HK-2 (cell line): ENCODE data around the gene HMSD.

Source experiments
- DNase-seq: peaks from one replicate; pipeline ENCODE4 v3.0.0-alpha.2; 2018; ENCODE audit not compliant: unreplicated experiment

Gene HMSD

DNA sequence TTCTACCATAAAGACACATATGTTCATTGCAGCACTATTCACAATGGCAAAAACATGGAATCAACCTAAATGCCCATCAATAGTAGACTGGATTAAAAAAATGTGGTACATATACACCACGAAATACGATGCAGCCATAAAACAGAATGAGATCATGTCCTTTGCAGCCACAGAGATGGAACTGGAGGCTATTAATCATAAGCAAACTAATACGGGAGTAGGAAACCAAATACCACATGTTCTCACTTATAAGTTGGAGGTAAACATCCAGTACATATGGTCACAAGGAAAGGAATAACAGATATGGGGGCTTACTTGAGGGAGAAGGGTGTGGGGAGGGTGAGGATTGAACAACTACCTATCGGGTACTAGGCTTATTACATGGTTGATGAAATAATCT is 7.7 kb downstream of the HMSD start:
- no peak for DNase-seq

DNA sequence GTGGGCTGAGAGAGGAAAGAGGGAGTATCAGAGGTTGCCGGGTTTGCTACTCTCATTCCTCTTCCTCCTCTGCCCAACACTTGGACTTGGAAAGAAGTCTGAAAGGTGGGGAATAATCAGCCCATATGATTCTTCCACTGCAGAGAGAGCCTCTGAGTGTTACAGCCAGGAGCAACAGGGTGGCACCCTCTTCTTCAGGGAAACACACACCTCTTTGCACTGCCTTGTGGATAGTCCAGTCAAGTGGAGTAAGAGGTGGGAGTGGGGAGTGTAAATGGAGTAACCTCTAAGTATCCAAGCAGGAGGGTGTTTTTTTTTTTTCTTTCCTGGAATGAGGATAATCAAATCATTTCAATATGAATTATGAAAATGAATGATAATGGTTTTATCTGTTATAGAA is 11.8 kb downstream of the HMSD start:
- DNase-seq = no peak

DNA sequence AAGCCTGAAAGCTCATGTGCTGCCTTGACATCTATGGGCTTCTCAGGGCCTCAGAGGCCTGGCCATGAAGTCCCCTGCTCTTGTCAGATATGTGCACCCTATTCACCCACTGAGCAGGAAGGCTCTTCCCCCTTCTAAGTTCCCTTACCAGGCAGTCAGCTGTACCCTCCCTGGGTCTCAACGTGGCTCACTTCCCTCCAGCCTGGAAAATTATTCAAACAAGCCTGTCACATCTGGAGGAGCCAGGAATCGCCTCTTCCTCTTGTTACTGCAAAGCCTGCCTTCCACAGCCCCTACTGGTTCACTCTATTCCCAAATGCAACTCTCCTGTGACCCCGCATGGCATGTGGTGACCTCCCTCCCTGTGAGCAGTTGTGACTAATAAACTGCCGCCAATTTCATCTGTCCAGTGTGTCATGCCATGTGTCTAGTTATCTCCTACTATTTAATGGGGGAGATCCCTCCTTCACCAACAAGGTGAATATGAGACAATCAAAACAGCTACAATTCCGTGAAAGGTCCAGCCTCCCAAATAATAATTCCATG is 12.4 kb downstream of the HMSD start:
- DNase-seq = no peak

DNA sequence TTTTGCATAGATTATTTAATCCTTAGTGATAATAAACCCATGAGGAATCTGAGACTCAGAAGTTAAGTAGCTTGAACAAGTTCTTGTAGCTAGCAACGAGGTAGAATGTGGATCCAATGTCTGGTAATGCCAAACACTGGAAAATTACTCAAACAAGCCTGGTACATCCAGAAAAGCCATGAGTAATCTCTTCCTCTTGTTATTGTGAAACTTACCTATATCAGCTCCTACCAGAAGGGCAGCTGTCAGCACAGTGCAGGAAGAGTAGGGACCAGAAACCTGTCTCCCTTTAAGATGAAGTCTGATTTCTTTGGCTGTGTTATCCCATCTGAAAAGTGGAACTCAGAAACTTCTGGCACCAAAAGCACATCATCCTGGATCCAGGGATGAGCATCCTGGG is 13.0 kb downstream of the HMSD start:
- no peak for DNase-seq

DNA sequence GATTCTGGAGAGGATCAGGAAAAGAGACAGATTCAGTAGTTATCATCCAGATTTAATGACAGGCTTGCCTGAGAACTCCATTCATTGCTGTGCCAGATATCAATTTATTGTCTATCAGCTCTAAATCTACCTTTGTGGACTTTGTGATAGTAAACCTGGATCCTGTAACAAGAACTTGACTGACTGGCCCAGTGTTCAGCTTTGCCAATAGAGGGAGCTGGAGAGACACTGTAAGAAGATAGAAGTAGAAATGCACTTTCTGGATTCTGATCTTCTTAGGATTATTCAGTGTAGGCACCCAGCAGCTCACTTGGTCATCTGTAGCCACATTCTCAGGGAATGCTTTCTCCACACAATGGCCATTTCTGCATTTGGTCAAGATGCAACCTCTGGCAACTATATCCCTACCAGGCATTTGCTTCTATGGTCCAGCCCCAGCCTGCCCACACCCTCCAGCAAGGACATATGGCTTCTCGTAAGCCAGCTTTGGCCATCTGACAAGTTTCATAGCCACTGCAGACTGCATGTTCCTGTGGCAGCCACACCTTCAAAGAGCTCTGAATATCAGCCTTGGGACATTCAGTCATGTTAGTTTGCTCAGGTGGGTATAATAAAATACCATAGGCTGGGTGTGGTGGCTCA is 14.6 kb downstream of the HMSD start:
- peak; percentile 8 for DNase-seq

DNA sequence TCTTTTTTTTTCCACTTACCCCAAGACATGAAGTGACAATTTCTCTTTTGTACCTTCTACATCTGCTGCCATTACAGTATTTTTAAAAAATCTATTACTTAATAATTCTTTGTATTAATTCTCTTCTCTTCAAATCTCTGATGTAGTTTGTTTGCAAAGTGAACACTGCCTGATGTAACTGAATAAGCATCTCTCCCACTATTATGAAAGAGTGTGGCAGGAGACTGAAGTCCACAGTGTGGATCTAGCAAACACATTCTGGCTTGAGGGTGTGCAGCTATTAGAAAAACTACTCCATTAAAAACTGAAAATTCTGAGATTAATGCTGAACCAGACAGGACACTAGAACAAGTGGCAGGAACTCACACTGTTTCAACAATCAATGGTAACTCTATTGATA is 15.8 kb downstream of the HMSD start:
- no peak for DNase-seq

DNA sequence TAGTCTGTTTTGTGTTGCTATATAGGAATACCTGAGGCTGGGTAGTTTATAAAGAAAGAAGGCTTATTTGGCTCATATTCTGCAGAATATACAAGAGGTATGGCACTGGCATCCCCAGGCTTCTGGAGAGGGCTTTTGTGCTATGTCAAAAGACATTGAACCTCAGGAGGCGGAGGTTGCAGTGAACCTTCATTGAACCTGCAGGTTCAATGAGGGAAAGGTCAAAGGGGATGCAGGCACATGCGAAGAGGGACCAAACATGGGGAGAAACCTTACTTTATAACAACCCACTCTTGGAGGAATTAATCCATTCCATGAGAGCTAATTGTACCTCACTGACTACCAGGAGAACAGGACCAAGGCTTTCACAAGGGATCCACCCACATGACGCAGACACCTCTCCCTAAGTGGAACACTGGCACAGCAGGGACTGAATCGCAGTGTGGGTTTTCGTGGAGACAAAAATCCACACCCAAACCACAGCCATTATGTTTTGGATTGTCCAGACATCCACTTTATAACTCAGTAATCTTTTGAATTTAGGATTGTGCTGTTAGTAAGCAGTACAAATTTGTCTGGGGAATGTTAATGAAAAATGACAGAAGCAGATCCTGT is 16.7 kb downstream of the HMSD start:
- DNase-seq = no peak

DNA sequence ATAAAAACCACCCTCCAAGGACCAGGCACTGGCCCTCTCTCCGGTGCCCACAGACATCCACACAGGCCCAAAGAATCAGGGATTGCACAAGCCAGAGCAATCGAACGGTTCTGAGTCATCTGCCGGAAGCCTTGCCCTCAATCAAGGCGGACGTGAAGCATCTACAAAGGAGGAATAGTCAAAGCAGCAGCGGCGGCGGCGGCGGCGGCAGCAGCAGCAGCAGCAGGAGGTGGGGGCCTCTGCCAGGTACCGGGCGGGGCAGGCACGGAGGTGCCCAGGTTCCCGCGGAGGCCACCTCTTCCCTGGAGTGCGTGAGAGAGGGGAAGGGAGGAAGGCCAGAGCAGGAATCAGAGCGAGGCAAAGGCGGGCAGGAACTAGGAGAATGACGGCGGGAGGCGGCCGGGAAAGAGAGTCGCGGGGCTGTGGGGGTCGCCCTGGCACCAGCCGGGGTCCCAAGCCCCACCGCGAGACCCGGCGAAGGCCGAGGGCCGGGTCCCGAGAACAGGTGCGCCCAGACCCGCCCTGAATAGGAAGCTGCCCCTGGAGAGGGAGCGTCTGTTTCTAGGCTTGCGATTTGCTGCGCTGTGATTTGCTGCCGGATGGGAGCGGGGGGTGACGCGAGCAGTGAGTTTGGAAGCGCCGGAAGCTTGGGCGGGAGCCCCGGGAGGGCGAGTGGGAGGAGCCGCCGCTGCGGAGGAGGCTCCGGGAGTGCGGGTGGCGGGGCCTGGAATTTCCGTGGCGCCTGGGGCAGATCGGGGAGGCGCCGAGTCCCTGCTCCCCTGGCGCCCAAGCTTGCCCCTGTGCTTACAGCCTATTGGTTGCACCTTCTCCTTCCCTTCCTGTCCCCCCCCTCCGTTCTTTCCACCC is 21.1 kb downstream of the HMSD start, which contains the start of gene SERPINB8:
SERPINB8 (plus strand) TSS at position 140 of the 867 bp plus-strand sequence. CDS start 8,228 bp downstream, outside the sequence.
- peak; percentile 90 for DNase-seq

DNA sequence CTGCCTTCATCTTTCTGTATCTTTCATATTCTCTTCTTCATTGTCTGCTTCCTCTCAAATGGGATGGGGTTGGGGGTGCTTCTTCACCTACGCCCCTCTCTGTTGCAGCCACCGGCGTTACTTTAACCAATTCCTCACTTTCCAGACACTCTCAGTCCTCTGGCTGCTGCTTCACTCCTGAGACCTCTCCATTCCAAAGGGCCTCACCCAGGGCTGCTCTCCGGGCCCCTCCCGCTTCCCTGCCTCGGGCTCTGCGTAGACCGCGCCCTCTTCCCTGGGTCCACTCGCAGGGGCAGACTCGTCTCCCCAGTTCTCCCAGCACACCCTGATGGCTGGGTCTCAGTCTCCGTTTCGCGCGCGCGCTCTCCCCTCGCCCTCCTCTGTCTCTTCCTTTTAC is 21.7 kb downstream of the HMSD start:
- DNase-seq = no peak

DNA sequence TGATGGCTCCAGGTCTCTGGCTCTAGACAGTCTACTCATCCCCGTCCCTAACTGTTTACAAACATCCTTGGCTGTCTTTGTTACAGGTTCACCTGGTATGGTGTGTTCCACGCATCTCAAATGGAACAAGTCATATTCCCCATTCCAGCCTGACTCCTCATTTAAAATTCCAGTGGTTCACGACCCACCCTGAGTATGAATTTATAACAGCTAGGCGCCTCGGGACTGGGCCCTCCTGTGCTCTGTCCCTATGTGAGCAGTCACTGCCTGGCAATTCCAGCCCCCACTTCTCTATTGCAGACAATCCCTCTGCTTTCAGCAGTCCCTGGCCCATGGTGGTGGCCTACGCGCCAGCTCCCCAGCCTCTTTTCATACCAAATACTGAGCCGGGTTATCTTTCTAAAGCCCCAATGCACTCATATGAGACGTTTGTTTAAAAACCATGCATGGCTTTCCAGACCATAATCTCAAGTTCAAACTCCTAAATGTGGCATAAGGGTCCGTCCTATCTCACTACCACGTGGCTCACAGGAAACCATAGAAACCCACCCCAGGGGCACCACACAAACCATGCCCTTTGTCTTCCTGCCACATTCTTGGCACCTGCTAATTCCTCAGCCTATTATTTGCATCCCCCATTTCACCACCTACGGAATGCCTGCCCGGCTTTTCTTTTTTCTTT is 22.4 kb downstream of the HMSD start:
- DNase-seq = no peak

DNA sequence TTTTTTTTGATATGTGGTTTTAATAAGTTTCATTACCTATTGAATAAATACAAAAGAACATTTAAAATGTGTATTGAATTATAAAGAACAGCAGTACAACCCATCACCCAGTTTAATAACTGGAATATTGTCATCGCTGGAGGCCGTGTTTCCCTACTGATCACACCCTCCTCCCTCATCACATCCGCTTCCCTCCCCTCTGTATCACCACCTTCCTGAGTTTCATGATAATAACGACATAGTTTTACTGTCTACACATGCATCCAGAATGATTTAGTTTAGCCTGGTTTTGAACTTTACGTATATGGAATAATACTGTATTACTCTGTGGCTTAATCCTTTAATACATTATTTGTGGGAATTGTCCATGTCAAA is 22.9 kb downstream of the HMSD start:
- DNase-seq = no peak

DNA sequence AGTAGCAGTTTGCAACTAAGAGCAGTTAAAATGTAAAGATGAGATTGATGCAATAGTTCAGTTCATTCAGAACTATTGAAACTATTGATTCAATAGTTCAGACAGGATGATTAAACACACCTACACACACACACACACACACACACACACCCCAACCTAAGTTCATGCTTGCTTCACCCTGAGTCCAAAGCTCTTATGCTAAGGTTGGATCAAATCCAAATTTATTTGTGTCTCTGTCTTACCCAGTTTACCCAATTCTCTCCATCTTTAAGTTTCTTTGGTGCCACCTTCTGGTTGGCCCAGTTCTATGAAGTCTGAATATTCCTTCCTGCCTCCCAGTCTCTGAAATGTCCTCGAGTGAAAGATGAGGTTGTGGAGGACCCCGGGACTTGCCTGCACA is 25.9 kb downstream of the HMSD start:
- no peak for DNase-seq

DNA sequence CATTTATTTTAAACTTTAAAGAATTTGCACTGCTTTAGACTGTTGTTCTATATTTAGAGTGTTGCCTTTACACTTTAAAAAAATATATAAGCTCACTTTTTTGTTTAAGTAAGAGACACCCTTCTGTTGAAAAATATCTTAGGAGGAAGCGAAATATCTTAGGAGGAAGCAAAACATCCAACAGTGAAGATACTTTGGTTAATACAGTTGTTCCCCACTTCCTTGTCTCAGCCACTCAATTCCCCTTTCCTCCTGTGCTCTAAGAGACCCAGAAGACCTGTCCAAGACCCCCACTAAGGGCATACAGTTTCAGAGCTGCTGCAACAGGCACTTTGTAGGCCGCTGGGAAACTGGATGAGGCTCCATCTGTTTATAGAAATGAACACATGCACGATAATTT is 26.5 kb downstream of the HMSD start:
- no peak for DNase-seq

DNA sequence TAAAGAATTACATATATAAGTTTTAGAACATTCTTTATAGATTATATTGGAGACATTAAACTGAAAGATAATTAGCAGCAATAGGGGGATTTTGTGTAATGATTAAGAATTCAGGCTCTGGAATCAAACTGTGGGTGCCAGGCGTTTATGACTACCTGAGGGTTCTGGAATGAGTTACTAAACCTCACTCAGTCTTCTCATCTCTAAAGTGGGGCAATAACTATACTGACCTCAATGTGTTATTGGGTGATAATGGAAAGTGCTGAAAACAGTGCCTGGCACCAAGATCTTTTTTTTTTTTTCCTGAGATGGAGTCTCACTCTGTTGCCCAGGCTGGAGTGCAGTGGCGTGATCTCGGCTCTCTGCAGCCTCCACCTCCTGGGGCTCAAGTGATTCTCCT is 27.9 kb downstream of the HMSD start:
- DNase-seq = no peak

DNA sequence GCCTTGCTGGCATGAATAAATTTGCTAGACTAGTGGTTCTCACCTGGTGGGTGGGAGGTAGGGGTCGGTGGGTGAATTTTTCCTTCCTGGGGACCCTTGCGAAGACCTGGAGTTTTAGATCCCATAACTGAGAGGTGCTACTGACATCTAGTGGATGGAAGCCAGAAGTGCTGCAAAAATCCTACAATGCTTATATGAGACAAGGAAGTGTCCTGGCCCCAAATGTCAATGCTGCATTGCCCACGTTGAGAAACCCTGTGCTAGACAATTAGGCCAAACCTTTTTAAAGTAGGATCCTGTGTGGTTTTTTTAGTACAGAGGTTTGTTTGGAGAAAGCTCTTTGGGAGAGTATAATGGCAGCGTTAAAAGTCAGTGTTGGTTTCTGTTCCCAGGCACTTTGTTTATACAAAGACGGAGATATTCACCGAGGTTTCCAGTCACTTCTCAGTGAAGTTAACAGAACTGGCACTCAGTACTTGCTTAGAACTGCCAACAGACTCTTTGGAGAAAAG is 30.4 kb downstream of the HMSD start:
- DNase-seq = peak; percentile 11

DNA sequence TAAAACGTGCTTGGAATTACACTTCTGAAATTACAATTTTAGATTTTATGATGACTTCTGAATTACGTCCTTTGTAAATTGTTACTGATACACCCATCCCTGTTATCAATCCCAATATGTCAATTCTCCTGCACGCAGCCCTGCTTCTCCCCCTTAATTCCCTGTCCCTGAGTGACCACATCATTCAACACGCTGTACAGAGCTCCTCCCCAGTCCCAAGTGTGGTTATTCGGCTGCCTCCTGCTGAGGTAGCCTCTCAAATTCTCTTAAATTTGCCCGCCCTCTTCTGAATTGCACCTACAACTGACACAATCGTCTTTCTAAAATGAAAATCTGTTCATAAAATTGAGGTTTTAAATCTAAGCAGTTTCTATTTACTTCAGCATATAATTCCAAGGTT is 30.9 kb downstream of the HMSD start:
- no peak for DNase-seq

DNA sequence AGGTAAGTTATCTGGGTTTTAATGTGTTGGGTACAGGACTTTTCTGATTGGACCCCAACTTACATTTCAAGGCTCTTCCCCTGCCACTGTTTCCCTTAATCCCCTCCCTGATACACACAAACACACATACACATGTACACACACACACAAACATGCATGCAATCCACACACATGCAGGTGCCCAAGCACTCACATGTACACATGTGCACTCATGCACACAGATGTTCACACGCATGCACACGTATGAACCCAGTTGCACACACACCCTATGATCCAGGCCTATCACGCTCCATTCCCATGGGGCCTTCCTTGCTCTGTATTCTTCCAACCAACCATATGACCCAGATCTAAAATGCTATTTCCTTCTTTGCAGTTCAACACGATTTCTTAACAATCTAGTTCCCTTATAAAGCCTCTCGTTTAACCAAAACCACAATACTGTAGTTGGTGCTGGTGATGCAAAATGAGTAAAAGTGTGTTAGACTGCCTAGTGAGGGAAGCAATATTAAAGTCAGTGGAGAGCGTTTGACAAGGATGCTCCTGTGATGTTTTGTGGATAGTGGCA is 31.9 kb downstream of the HMSD start:
- no peak for DNase-seq

DNA sequence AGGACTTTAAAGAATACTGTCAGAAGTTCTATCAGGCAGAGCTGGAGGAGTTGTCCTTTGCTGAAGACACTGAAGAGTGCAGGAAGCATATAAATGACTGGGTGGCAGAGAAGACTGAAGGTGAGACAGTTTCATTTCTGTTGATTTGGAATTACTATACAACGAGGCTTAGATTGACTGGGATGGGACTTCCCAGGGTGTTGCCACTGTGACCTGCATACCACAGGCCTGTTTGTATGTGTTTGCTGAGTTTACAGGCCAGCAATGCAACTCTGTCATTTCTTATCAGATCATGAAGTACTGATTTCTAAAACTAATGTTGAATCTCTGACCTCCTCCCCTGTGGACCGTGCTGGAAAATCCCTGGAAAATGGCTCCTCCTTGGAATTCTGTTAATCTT is 32.6 kb downstream of the HMSD start:
- DNase-seq = no peak

DNA sequence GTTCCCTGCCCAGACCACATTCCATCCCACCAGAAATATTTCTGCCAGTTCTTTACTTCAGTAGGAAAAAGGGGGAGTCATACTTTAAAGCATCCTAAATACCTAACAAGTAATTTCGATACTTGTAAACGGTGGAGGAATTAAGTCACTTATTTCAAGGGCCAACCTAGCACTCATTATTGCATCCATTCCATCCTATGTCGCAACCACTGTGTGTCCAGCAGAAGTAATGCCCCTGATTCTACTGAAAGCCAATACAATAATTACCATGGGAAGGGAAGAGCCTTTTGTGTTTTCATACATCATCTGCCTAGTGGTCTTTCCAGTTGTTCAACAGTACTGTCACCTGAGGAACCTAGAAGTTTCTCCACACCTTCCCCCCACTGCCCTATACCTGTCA is 33.3 kb downstream of the HMSD start:
- DNase-seq = no peak

DNA sequence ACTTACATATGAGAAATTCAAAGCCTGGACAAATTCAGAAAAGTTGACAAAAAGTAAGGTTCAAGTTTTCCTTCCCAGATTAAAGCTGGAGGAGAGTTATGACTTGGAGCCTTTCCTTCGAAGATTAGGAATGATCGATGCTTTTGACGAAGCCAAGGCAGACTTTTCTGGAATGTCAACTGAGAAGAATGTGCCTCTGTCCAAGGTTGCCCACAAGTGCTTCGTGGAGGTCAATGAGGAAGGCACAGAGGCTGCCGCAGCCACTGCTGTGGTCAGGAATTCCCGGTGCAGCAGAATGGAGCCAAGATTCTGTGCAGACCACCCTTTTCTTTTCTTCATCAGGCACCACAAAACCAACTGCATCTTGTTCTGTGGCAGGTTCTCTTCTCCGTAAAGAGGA is 37.8 kb downstream of the HMSD start:
- DNase-seq = no peak

DNA sequence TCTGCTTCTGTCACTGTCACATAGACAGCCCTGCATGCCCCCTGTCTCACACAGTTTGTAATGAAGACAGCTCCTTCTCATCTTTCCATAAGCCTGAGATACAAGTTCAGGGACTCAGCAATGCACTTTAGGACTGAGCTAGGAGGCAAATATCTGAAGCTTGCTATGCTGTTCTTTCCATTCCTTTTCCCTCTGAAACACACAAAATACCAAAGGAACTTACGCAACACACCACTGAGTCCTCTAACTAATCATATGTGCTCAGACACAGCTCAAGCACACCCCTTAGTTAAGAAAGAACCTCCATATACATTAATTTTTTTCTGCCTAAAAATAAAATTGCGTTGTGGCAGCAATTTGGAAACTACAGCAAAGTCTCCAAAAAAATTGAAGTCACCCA is 38.6 kb downstream of the HMSD start:
- DNase-seq = no peak

DNA sequence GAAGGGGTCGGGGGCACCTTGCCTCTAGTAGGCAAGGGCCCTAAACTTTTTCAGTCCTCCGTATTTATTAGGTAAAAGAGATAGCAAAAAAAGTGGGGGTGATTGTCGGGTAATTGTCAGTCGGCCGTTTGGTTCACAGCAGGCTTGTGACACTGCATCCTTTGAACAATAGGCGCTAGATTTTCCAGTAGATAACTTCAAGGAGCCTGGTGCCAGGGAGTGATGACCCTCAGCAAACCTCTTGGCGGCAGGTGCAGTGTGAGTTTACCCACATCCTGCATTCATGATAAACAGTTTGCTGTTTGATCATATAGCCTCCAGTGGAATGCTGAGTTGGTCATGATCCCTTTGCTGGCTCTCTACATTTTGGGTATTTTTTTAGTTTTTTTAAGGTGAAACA is 43.6 kb downstream of the HMSD start:
- DNase-seq = no peak
